Neural progenitor cell (in vitro differentiated cells): ENCODE results near the gene LIN28A. TPM values are rescaled to one million over a fixed set of nuclear protein-coding genes. Genes with fewer than 3 reads are reported as not detected.
A peak's percentile ranks its signal among the peaks of the same experiment; 100 is the strongest.

Experiments
- DNase-seq: peaks from one replicate; pipeline ENCODE4 v3.0.0-alpha.2; 2016; ENCODE audit warnings: low spot score
- H2AFZ ChIP-seq: fragments of 200-600 bp; sonication (generic); replicated peaks from 2 replicates; pipeline ENCODE4 v1.6.1; 2016; ENCODE audit warnings: antibody characterized with exemption
- H3F3A ChIP-seq: fragments of 200-600 bp; sonication (generic); 2 replicates; pipeline ENCODE4 v1.6.1; 2016; ENCODE audit warnings: antibody characterized with exemption, low read depth
- H3K27ac ChIP-seq: fragments of 200-600 bp; sonication (generic); 2 replicates; pipeline ENCODE4 v1.5.1; 2016; ENCODE audit warnings: mild to moderate bottlenecking
- H3K27me3 ChIP-seq: fragments of 200-600 bp; sonication (generic); 2 replicates; pipeline ENCODE4 v1.6.1; 2016; ENCODE audit warnings: mild to moderate bottlenecking, moderate library complexity
- H3K36me3 ChIP-seq: fragments of 200-600 bp; sonication (generic); 2 replicates; pipeline ENCODE4 v1.5.1; 2016
- H3K4me1 ChIP-seq: fragments of 200-600 bp; sonication (generic); 2 replicates; pipeline ENCODE4 v1.6.1; 2016; ENCODE audit warnings: mixed run types
- H3K4me2 ChIP-seq: fragments of 200-600 bp; sonication (generic); 2 replicates; pipeline ENCODE4 v1.6.1; 2016
- H3K4me3 ChIP-seq: fragments of 200-600 bp; sonication (generic); 2 replicates; pipeline ENCODE4 v1.5.1; 2016
- H3K79me2 ChIP-seq: fragments of 200-600 bp; sonication (generic); 2 replicates; pipeline ENCODE4 v1.6.1; 2016; ENCODE audit warnings: low read depth
- H3K9ac ChIP-seq: fragments of 200-600 bp; sonication (generic); 2 replicates; pipeline ENCODE4 v1.6.1; 2016
- H3K9me3 ChIP-seq: fragments of 200-600 bp; sonication (generic); 2 replicates; pipeline ENCODE4 v1.5.1; 2016; ENCODE audit warnings: low read depth
- H4K20me1 ChIP-seq: fragments of 200-600 bp; sonication (generic); 2 replicates; pipeline ENCODE4 v1.6.1; 2016; ENCODE audit warnings: low read depth
- H3K27ac Mint-ChIP-seq: 3 replicates; pipeline ENCODE4 v1.8.0; 2021; ENCODE audit warnings: mixed read lengths
- H3K27me3 Mint-ChIP-seq: 2 replicates; pipeline ENCODE4 v1.8.0; 2022; ENCODE audit warnings: low read depth, mild to moderate bottlenecking, inconsistent platforms, moderate library complexity, mixed read lengths; ENCODE audit not compliant: insufficient read depth
- H3K36me3 Mint-ChIP-seq: 3 replicates; pipeline ENCODE4 v1.8.0; 2021; ENCODE audit warnings: mixed read lengths
- H3K4me1 Mint-ChIP-seq: 3 replicates; pipeline ENCODE4 v1.8.0; 2021; ENCODE audit warnings: mixed read lengths
- H3K4me3 Mint-ChIP-seq: 3 replicates; pipeline ENCODE4 v1.8.0; 2021; ENCODE audit warnings: mild to moderate bottlenecking, moderate library complexity, mixed read lengths
- H3K9me3 Mint-ChIP-seq: 3 replicates; pipeline ENCODE4 v1.8.0; 2020; ENCODE audit warnings: mixed read lengths
- CTCF ChIP-seq: fragments of 200-600 bp; sonication (generic); IDR thresholded peaks from 2 replicates; pipeline ENCODE4 v1.5.1; 2017; ENCODE audit warnings: antibody characterized with exemption, mild to moderate bottlenecking
- EZH2 ChIP-seq: fragments of 200-600 bp; sonication (generic); IDR thresholded peaks from 2 replicates; pipeline ENCODE4 v1.6.1; 2017; ENCODE audit warnings: antibody characterized with exemption, mild to moderate bottlenecking, moderate library complexity
- EZH2phosphoT487 ChIP-seq: fragments of 200-600 bp; sonication (generic); IDR thresholded peaks from 2 replicates; pipeline ENCODE4 v1.6.1; 2017; ENCODE audit warnings: antibody characterized with exemption
- total RNA-seq: library from RNA; depleted of rRNA; stranded (reverse); fragments of >200 nt; gene quantifications from 2 replicates; pipeline ENCODE4 v1.2.3, GENCODE V29; 2015; ENCODE audit warnings: low replicate concordance

Gene LIN28A
- total RNA-seq, 1 donor from 2014 or later = 1,384 TPM

- Histone ChIP-seq H3K9ac (no peak overlapping the region), H3K4me2 (no peak overlapping the region), H4K20me1 (no peaks in the 10 kb centered on the region), H3K9me3 (no peaks in the 10 kb centered on the region), H2AFZ (no peak overlapping the region), H3K36me3 (peaks cover 3% of the 10 kb centered on the region), H3K4me3 (no peak overlapping the region), H3K27ac (no peak overlapping the region), H3K79me2 (no peaks in the 10 kb centered on the region), H3F3A (peaks cover 4% of the 10 kb centered on the region), H3K4me1 (no peaks in the 10 kb centered on the region), H3K27me3 (no peaks in the 10 kb centered on the region)
- Mint-ChIP-seq H3K27me3 (peaks cover 5% of the 10 kb centered on the region), H3K4me3 (peak overlapping the region; percentile 39), H3K27ac (no peak overlapping the region), H3K4me1 (no peaks in the 10 kb centered on the region), H3K36me3 (peaks cover 28% of the 10 kb centered on the region), H3K9me3 (no peaks in the 10 kb centered on the region)
- no peak for DNase-seq
- TF ChIP-seq EZH2phosphoT487 (no peak), EZH2 (no peak), CTCF (no peak)
These were observed 39.3 kb downstream of the LIN28A start for GRCh38 chr1:26449868-26450267.

GRCh38 chr1:26450908-26451307 is 40.3 kb downstream of the LIN28A start:
- no peak overlapping the region for H3K4me3 ChIP-seq
- Mint-ChIP-seq H3K27me3 (peaks cover 5% of the 10 kb centered on the region), H3K36me3 (peaks cover 31% of the 10 kb centered on the region), H3K27ac (no peak overlapping the region), H3K9me3 (no peaks in the 10 kb centered on the region), H3K4me3 (no peak overlapping the region), H3K4me1 (no peaks in the 10 kb centered on the region)
- H3K79me2 ChIP-seq = no peaks in the 10 kb centered on the region
- H3K4me2 ChIP-seq = no peak overlapping the region
- no peak overlapping the region for H3K9ac ChIP-seq
- H4K20me1 ChIP-seq = no peaks in the 10 kb centered on the region
- no peak overlapping the region for H2AFZ ChIP-seq
- no peaks in the 10 kb centered on the region for H3K4me1 ChIP-seq
- peaks cover 3% of the 10 kb centered on the region for H3K36me3 ChIP-seq
- TF ChIP-seq EZH2 (no peak), EZH2phosphoT487 (no peak), CTCF (no peak)
- no peak for DNase-seq
- no peaks in the 10 kb centered on the region for H3K9me3 ChIP-seq
- peaks cover 4% of the 10 kb centered on the region for H3F3A ChIP-seq
- no peak overlapping the region for H3K27ac ChIP-seq
- no peaks in the 10 kb centered on the region for H3K27me3 ChIP-seq

DNA sequence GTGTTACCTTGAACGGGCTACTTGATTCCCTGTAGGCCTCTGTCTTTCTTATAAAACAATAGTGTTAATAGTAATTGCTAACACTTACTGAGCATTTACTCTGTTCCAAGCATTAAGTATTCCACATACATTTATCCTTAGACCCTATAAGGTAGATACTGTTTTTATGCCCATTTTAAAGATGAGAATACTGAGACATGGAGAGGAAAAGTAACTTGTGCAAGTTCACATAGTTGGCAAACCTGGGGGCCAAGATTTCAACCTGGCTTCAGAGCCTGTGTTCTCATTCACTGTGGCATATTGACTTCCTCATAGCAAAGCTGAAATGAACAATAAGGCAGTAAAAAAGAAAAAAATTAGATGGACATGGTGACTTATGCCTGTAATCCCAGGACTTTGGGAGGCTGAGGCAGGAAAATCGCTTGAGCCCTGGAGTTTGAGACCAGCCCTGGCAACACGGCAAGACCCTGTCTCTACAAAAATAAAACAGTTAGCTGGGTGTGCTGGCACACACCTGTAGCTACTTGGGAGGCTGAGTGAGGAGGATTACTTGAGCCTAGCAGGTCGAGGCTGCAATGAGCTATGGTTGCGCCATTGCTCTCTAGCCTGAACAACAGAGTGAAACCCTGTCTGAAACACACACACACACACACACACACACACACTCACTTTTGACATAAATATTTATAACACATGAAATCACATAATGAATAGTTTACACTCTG is 42.0 kb downstream of the LIN28A start:
- no peak overlapping the region for H3K27ac ChIP-seq
- H3F3A ChIP-seq = peaks cover 4% of the 10 kb centered on the region
- Mint-ChIP-seq H3K9me3 (no peaks in the 10 kb centered on the region), H3K36me3 (peaks cover 26% of the 10 kb centered on the region), H3K4me3 (no peak overlapping the region), H3K27ac (no peak overlapping the region), H3K4me1 (no peaks in the 10 kb centered on the region), H3K27me3 (peaks cover 5% of the 10 kb centered on the region)
- no peak for DNase-seq
- H4K20me1 ChIP-seq = no peaks in the 10 kb centered on the region
- no peak for TF ChIP-seq EZH2phosphoT487
- TF ChIP-seq EZH2 = no peak
- TF ChIP-seq CTCF = no peak
- H3K9me3 ChIP-seq = no peaks in the 10 kb centered on the region
- H3K27me3 ChIP-seq = no peaks in the 10 kb centered on the region
- no peak overlapping the region for H3K9ac ChIP-seq
- H3K36me3 ChIP-seq = peaks cover 3% of the 10 kb centered on the region
- H3K4me3 ChIP-seq = no peak overlapping the region
- no peak overlapping the region for H2AFZ ChIP-seq
- no peaks in the 10 kb centered on the region for H3K79me2 ChIP-seq
- H3K4me2 ChIP-seq = no peak overlapping the region
- no peaks in the 10 kb centered on the region for H3K4me1 ChIP-seq
